MCF 10A (cell line): ENCODE measurements around the gene IRAK4. TPM values are rescaled to one million over a fixed set of nuclear protein-coding genes. Genes with fewer than 3 reads are reported as not detected.

ENCODE experiments used
- BruUV-seq: library from RNA; stranded (reverse); fragments of 400-500 nt; replicated peaks from 2 replicates; lab custom pipeline; 2021; lab: Mats Ljungman, UMichigan
- CTCF ChIA-PET: fragments of 300-600 bp; sonication (Branson Sonifier 250); formaldehyde crosslinking; extraction: SDS; loops from one replicate; lab custom pipeline; 2021; ENCODE audit warnings: antibody characterized with exemption, inconsistent platforms; lab: Yijun Ruan, JAX
- POLR2A ChIA-PET: fragments of 300-600, 350-650 bp; sonication (Branson Sonifier 250); formaldehyde crosslinking; extraction: SDS; loops from one replicate; lab custom pipeline; 2020; ENCODE audit warnings: antibody characterized with exemption, inconsistent platforms; lab: Yijun Ruan, JAX
- DNase-seq: peaks from one replicate; pipeline ENCODE4 v3.0.0-alpha.2; 2018; ENCODE audit not compliant: unreplicated experiment
- H3K27ac Mint-ChIP-seq: one replicate; pipeline ENCODE4 v1.8.0; 2022; ENCODE audit warnings: mild to moderate bottlenecking, low read depth, mixed read lengths; ENCODE audit not compliant: unreplicated experiment
- H3K27me3 Mint-ChIP-seq: one replicate; pipeline ENCODE4 v1.8.0; 2022; ENCODE audit warnings: mixed read lengths; ENCODE audit not compliant: insufficient read depth, unreplicated experiment
- H3K36me3 Mint-ChIP-seq: one replicate; pipeline ENCODE4 v1.8.0; 2022; ENCODE audit warnings: mild to moderate bottlenecking, moderate library complexity, mixed read lengths; ENCODE audit not compliant: insufficient read depth, unreplicated experiment
- H3K4me1 Mint-ChIP-seq: one replicate; pipeline ENCODE4 v1.8.0; 2022; ENCODE audit warnings: mixed read lengths; ENCODE audit not compliant: insufficient read depth, unreplicated experiment
- H3K4me3 Mint-ChIP-seq: one replicate; pipeline ENCODE4 v1.8.0; 2022; ENCODE audit warnings: mild to moderate bottlenecking, moderate library complexity, mixed read lengths; ENCODE audit not compliant: unreplicated experiment
- H3K9me3 Mint-ChIP-seq: one replicate; pipeline ENCODE4 v1.8.0; 2022; ENCODE audit warnings: mixed read lengths; ENCODE audit not compliant: unreplicated experiment
- CTCF ChIP-seq: fragments of 200-600 bp; IDR thresholded peaks from one replicate; pipeline ENCODE4 v1.8.0; 2022; ENCODE audit warnings: antibody characterized with exemption, mild to moderate bottlenecking; ENCODE audit not compliant: unreplicated experiment
- intact Hi-C: fragments of 100-400 bp; cut with micrococcal nuclease; formaldehyde crosslinking; loops from 2 replicates; pipeline ENCODE4 v1.14.1; 2022
- total RNA-seq: library from RNA; stranded (reverse); gene quantifications from 2 replicates; pipeline ENCODE4 v1.2.3, GENCODE V29; 2022

IRAK4 gene
- total RNA-seq, 1 experiment from 2014 or later: 10.1 TPM

- Mint-ChIP-seq H3K36me3 (no peaks in the 10 kb centered on the region), H3K4me1 (peaks cover 15% of the 10 kb centered on the region), H3K27me3 (no peaks in the 10 kb centered on the region), H3K9me3 (no peaks in the 10 kb centered on the region), H3K4me3 (peak within 1 kb of the TSS; percentile 59), H3K27ac (peak within 1 kb of the TSS; percentile 21)
- BruUV-seq: no TSS peak
- intact Hi-C loops: loop anchor here (1.0 kb wide), 1 partner anchor 30 kb away; the partner anchor contains the start of gene TWF1
- POLR2A ChIA-PET: interaction anchor here (0.6 to 10.5 kb wide), 13 partner anchors 12 to 78 kb away, joined by 3 to 152 read pairs (median 5); partner anchors contain the start of gene TWF1
- CTCF ChIA-PET: interaction anchor here (0.5 to 1.6 kb wide), 6 partner anchors 12 to 328 kb away, joined by 3 to 5 read pairs (median 4); no protein-coding TSS in a partner anchor
- DNase-seq: peak; percentile 51
- no peak for TF ChIP-seq CTCF
Observed at GRCh38 chr12:43835656-43836474, 77.1 kb downstream of the IRAK4 start, which contains the start of gene TMEM117. TSS of gene TMEM117 (plus strand) at chr12:43836081.

- ChIA-PET CTCF (interaction anchor here (0.5 to 0.7 kb wide), 2 partner anchors 329 to 1464 kb away, joined by 3 to 4 read pairs; no protein-coding TSS in a partner anchor), POLR2A (interaction anchor here (0.6 to 10.5 kb wide), 12 partner anchors 11 to 79 kb away, joined by 3 to 152 read pairs (median 4); partner anchors contain the start of genes IRAK4, PUS7L and TWF1)
- Mint-ChIP-seq H3K27ac (peak overlapping the region; percentile 21), H3K9me3 (no peaks in the 10 kb centered on the region), H3K27me3 (no peaks in the 10 kb centered on the region), H3K4me3 (peak overlapping the region; percentile 59), H3K36me3 (no peaks in the 10 kb centered on the region), H3K4me1 (peaks cover 15% of the 10 kb centered on the region)
- no peak for TF ChIP-seq CTCF
- intact Hi-C loops: loop anchor here (1.0 kb wide), 1 partner anchor 30 kb away; the partner anchor contains the start of gene TWF1
- TSS peak; percentile 42 for BruUV-seq
- DNase-seq: peak; percentile 23
Observed at GRCh38 chr12:43836475-43836989, 77.8 kb downstream of the IRAK4 start.

Other genes with a start within 250 kb of the IRAK4 start
- gene ADAMTS20, start 206.7 kb upstream of the IRAK4 start, total RNA-seq: not detected in 2 replicates
- gene PUS7L, start 161 bp upstream of the IRAK4 start, total RNA-seq: 15.9 and 26.5 TPM in 2 replicates
- 104 and 105 TPM in 2 replicates for gene TWF1, start 47.4 kb downstream of the IRAK4 start, total RNA-seq
- 3.2 and 4.3 TPM in 2 replicates for gene TMEM117, start 77.1 kb downstream of the IRAK4 start, total RNA-seq